ENCODE measurements around the gene IGFBP6. TPM values are rescaled to one million over a fixed set of nuclear protein-coding genes. Genes with fewer than 3 reads are reported as not detected.

The IGFBP6 gene
- total RNA-seq, 3 donors from 2014 or later, result 169 to 708 (median 284) TPM

- intact Hi-C loops (cut with DNase I; ENCODE audit: low total_unique reads), result no loop called here
- Histone ChIP-seq H3K4me3 (no peak overlapping the region), H3K27me3 (no peaks in the 10 kb centered on the region), H3K9me3 (no peaks in the 10 kb centered on the region), H3K27ac (no peak overlapping the region), H3K36me3 (no peaks in the 10 kb centered on the region), H3K4me1 (no peaks in the 10 kb centered on the region)
- DNase-seq (ENCODE audit: low spot score in 2 of 2), result no peak
- no peak for TF ChIP-seq POLR2A (IDR thresholded peaks at IDR 0.05)
- TF ChIP-seq, protein P1, sequence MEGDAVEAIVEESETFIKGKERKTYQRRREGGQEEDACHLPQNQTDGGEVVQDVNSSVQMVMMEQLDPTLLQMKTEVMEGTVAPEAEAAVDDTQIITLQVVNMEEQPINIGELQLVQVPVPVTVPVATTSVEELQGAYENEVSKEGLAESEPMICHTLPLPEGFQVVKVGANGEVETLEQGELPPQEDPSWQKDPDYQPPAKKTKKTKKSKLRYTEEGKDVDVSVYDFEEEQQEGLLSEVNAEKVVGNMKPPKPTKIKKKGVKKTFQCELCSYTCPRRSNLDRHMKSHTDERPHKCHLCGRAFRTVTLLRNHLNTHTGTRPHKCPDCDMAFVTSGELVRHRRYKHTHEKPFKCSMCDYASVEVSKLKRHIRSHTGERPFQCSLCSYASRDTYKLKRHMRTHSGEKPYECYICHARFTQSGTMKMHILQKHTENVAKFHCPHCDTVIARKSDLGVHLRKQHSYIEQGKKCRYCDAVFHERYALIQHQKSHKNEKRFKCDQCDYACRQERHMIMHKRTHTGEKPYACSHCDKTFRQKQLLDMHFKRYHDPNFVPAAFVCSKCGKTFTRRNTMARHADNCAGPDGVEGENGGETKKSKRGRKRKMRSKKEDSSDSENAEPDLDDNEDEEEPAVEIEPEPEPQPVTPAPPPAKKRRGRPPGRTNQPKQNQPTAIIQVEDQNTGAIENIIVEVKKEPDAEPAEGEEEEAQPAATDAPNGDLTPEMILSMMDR (IDR thresholded peaks at IDR 0.05), result no peak
- TF ChIP-seq POLR2AphosphoS5 (IDR thresholded peaks at IDR 0.05), result no peak
These were observed 31.5 kb downstream of the IGFBP6 start for GRCh38 chr12:53128780-53129569.

- Histone ChIP-seq H3K36me3 (no peaks in the 10 kb centered on the region), H3K4me3 (no peak overlapping the region), H3K4me1 (no peaks in the 10 kb centered on the region), H3K27me3 (no peaks in the 10 kb centered on the region), H3K9me3 (no peaks in the 10 kb centered on the region), H3K27ac (no peak overlapping the region)
- DNase-seq (ENCODE audit: low spot score in 2 of 2), result no peak
- intact Hi-C loops (cut with DNase I; ENCODE audit: low total_unique reads), result no loop called here
- TF ChIP-seq, protein P1 (IDR thresholded peaks at IDR 0.05), result no peak
- no peak for TF ChIP-seq POLR2AphosphoS5 (IDR thresholded peaks at IDR 0.05)
- no peak for TF ChIP-seq POLR2A (IDR thresholded peaks at IDR 0.05)
These were observed 34.4 kb downstream of the IGFBP6 start for GRCh38 chr12:53131844-53132243.

DNA sequence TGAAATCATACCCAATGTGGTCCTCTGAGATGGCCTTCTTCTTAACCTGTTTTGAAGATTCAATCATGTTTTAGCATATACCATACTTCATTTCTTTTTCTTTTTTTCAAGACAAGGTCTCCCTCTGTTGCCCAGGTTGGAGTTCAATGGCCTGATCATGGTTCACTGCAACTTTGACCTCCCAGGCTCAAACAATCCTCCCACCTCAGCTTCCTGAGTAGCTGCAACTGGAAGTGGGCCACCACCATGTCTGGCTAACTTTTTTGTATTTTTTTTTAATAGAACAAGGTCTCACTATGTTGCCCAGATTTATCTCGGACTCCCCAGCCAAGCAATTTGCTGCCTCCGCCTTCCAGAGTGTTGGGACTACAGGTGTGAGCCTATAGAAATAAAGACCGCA lies 36.3 kb downstream of the IGFBP6 start:
- Histone ChIP-seq H3K27ac (no peak overlapping the region), H3K4me1 (no peaks in the 10 kb centered on the region), H3K36me3 (no peaks in the 10 kb centered on the region), H3K27me3 (no peaks in the 10 kb centered on the region), H3K9me3 (no peaks in the 10 kb centered on the region), H3K4me3 (no peak overlapping the region)
- intact Hi-C loops (cut with DNase I; ENCODE audit: low total_unique reads), result no loop called here
- no peak for DNase-seq (ENCODE audit: low spot score in 2 of 2)
- no peak for TF ChIP-seq POLR2AphosphoS5 (IDR thresholded peaks at IDR 0.05)
- TF ChIP-seq, protein P1 (IDR thresholded peaks at IDR 0.05), result no peak
- TF ChIP-seq POLR2A (IDR thresholded peaks at IDR 0.05), result no peak

DNA sequence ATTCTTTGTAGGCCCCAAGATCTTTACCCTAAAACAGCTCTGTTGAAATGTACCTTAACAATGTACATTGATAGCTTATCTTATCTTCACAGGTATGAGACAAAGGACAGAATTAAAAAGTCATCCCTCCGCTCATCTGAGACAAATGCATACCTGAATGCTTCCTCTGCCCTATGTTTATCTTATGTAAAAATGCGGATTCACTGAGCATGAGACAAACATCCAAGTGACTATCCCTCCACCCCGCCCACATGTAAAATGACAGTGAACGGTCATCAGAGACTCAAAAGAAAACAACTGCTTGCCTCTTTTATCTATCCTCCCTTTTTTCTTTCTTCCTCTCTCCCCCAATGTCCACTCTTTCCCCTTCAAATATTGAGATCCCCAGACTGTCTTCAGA lies 45.9 kb downstream of the IGFBP6 start:
- no peaks in the 10 kb centered on the region for H3K36me3 ChIP-seq
- H3K27ac ChIP-seq, result no peak overlapping the region
- DNase-seq (ENCODE audit: low spot score in 2 of 2), result no peak
- intact Hi-C loops (cut with DNase I; ENCODE audit: low total_unique reads), result loop anchor here (10.0 kb wide), 1 partner anchor 639 kb away; no protein-coding TSS in a partner anchor
- TF ChIP-seq POLR2A (IDR thresholded peaks at IDR 0.05) (no peak), POLR2AphosphoS5 (IDR thresholded peaks at IDR 0.05) (no peak)
- TF ChIP-seq, protein P1 (IDR thresholded peaks at IDR 0.05), result no peak
- no peaks in the 10 kb centered on the region for H3K4me1 ChIP-seq
- H3K4me3 ChIP-seq, result no peak overlapping the region
- no peaks in the 10 kb centered on the region for H3K27me3 ChIP-seq
- H3K9me3 ChIP-seq, result no peaks in the 10 kb centered on the region

Measured in breast epithelium (tissue), 4 donors.